Activated T-cell treated with anti-CD3 and anti-CD28 coated beads for 24 hours (primary cell): ENCODE data around the gene PLEKHH2.

Experiments used
- DNase-seq: peaks from one replicate; pipeline ENCODE4 v3.0.0-alpha.2; 2020; ENCODE audit warnings: low read depth

The PLEKHH2 gene

DNA sequence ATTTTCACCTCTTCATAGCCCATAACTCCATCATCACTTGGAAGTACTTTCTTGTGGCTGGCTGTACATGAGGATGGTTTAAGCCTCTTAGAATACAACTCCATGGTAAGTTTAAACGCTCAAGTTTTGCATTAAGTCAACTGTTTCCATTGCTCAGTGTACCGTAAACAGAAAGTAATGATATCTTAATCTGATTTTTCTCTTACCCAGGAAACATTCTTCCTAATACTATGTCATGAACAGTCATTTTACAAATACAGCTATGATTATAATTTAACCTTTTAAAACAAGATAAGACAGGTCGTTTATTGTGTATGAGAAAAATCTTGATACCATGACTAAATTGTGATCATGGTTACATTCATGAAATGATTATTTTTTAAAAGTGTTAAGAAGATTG lies 125.2 kb downstream of the PLEKHH2 start:
- DNase-seq = no peak

- DNase-seq = no peak
Observed at GRCh38 chr2:43763091-43763490, 126.0 kb downstream of the PLEKHH2 start.

- DNase-seq = no peak
Observed at GRCh38 chr2:43764086-43764705, 127.1 kb downstream of the PLEKHH2 start.

- no peak for DNase-seq
Observed at GRCh38 chr2:43766006-43766405, 128.9 kb downstream of the PLEKHH2 start.

DNA sequence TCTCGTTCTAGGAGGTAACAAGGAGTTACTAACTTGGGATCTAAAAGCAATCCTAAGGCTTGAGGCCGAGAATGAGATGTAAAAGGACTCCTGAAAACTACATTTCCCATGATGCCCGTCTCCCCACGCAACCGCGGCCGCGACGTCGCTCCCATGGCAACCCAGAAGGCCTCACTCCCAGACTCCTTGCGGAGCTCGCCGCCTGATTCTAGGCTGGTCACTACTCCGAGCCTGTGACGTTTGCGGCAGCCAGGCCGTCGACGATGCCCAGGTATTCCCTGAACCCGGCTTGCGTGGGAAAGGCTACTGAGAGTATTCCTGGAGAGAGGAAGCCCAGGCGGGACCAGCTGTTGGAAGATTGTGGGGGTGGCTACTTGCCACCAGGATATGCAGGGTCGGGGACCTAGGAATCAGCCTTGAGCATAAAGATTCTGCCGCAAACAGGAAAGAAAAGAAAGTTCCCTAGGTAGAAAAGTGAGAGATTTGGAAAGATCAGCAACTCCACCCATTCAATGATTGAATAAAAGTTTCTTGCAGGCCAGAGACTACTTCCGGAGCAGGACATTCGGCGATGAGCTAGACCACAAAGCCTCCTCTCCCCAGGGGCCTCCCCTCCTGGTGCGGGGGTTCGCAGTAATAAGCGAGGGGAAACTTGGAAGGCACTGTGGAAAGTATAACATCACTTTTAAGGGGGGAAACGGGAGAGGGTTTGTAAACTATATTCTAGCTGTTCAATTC lies 137.0 kb downstream of the PLEKHH2 start, which contains the start of gene DYNC2LI1:
TSS of gene DYNC2LI1 (plus strand) at position 164 of the 738 bp plus-strand sequence. CDS start at position 264, 100 bp downstream.
- peak; percentile 74 for DNase-seq

DNA sequence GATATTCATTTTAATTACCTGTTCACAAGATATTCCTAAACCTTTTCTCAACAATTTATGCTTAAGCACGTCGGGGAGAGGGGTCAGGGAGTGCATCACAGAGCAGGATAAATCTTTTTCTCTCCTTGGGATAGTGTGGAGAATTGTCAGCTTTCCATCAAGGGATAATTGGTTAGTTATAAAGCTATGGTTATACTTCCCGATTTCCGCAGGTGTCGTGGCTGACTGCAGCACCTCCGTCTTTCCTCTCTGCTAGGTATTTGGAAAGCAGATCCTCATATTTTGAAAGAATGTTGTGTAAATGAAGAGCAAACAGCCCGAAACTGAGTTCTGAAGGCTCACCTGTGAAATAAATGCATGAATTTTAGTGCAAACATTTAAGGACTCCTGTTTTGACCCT lies 137.6 kb downstream of the PLEKHH2 start:
- DNase-seq = no peak

DNA sequence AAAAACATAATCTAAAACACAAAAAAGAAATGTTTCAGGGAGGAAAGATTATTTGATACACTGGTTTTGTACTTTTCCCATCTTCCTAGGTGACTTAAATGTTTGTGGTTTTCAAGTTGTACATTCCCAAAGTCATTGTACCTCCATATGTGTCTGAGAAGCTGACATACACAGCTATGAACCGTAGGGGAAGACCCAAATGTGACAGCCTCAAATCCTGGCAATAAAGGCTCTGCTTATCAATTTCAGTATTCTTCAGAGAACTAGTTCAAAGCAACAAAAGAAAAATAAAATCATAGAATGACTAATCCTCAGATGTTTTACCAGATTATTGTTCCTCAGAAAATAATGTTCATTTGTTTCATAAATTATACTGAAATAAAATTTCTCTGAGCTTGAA lies 139.3 kb downstream of the PLEKHH2 start:
- no peak for DNase-seq

DNA sequence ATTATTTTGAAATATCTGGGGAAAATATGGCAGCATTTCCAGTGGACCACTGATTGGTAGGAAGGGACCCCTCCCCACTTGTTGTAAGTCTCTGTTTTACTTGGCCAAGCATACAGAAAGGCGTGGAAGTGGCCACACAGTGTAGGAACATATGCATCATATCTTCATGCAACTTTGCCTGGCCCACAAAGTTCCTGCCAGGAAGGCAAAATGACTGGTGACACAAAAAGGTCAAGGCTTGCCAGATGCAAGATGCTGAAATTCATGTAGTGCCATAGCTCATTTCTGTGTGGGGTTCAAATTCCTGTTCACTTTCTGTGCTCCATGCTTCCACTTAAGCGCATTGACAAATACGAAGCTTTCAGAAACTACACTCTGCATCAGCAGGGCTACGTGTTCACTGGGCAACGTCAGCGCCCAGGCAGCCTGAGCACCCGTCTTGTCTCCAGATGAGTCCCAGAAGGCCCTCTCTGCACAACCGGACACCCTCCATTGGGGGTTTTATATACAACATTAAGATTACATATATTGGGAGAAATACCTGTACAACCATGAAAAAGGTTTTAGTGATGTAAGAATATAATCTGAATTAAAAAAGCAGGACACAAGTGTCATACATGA lies 140.4 kb downstream of the PLEKHH2 start:
- DNase-seq = no peak

DNA sequence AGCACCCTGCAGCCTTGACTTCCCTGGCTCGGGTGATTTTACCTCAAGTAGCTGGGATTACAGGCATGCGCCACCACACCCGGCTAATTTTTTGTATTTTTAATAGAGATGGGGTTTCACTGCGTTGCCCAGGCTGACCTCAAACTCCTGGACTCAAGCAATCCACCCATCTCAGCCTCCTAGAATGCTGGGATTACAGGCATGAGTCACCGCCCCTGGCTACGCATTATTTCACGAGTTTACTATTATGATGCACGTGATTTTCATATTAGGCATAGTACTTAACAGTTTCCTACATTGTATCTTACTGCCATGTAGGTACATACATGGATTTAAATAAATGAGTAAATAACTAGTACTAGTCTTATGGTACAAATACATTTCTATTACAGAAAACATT lies 141.2 kb downstream of the PLEKHH2 start:
- DNase-seq = no peak

DNA sequence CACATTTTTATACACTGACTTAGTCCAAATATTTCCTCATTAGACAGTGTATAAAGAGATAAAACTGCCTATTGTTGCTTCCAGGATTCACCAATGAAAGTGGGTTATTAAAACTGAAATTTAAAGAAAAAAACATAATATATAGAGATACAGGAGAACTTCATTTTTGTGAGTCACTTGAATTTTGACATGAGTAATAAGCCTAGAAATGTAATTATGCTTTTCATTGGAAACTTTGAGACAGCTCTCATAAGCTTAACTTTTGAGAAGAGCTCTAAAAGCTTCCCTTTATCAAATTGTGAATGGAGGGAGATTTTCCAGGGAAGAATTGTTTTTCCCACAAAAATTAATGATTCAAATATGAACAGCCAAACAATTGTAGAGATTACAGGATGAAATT lies 150.8 kb downstream of the PLEKHH2 start:
- DNase-seq = no peak

- DNase-seq = no peak
Observed at GRCh38 chr2:43788646-43789045, 151.6 kb downstream of the PLEKHH2 start.

- no peak for DNase-seq
Observed at GRCh38 chr2:43790147-43790546, 153.1 kb downstream of the PLEKHH2 start.

DNA sequence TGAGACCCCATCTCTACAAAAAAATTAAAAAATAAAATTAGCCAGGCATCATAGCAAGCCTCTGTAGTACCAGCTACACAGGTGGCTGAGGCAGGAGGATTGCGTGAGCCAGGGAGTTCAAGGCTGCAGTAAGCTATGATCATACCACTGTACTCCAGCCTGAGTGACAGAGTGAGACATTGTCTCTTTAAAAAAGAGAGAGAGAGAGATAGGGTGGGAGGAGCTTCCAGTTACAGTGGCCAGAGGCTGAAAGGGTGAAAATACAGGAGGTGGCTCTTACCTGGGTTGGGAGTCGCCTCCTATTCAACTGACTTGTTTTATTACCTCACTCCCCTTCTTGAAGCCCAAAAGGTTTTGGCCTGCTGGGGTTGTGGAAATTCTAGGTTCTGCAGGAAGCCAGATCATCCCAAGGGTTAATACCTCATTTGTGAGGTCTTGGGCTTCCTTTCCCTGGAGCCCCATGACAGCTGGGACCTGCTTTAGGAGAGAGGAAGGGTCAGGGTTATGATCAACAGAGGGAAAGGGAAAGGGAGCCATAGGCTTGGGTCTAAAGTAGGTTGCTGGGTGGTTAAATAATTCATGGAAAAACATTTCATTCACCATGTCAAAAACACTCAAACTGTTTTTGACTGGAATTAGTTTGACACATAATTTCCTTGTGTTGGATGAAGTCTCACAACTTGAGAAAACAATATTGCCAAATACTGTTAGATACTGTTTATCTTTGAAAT lies 154.1 kb downstream of the PLEKHH2 start:
- DNase-seq = no peak

GRCh38 chr2:43792653-43793052 lies 155.6 kb downstream of the PLEKHH2 start:
- no peak for DNase-seq

DNA sequence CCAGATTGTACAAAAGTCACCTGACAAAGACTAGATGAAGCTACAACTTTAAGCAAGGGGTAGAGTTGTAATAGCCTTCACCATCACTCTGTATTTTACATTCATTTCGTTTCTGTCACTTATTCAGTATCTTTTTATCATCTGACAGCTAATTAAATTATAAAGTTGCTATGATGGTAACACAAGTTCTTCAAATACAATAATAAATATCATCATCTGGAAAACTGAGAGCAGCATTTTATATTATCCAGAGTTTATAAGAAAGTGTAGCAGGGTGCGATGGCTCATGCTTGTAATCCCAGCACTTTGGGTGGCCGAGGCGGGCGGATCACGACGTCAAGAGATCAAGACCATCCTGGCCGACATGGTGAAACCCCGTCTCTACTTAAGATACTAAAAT lies 157.9 kb downstream of the PLEKHH2 start:
- DNase-seq = no peak

DNA sequence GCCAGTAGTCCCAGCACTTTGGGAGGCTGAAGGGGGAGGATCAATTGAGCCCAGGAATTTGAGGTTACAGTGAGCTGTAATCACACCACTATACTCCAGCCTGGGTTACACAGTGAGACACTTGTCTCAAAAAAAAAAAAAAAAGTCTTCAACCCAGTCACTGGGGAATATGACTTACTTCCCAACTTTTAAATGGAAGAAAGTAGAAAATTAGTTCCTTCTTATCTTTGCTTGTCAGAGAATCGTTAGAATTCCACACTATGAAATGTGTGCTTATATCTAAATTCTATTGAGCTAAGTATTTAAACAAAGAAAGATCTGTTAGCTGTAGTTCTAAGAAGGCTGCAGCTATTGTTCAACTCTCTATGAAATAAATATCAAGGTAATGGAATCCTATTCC lies 159.1 kb downstream of the PLEKHH2 start:
- no peak for DNase-seq

- DNase-seq = no peak
Observed at GRCh38 chr2:43798300-43798699, 161.2 kb downstream of the PLEKHH2 start.

DNA sequence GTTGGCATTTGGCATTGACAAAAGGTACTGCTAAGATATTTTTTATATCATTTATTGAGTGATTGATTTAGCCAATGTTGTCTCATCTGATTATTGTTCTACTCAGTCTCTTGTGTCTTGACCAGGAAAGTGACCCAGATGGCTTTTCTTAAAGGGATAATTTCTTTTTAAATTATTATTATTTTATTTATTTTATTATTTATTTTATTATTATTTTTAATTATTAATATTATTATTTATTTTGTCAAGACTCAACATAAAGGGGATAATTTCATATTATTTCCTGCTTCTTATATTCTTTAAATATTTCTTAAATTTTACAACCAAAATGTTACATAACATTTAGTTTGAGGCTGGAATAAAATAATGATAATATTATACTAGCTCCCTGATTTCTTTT lies 163.8 kb downstream of the PLEKHH2 start:
- no peak for DNase-seq

DNA sequence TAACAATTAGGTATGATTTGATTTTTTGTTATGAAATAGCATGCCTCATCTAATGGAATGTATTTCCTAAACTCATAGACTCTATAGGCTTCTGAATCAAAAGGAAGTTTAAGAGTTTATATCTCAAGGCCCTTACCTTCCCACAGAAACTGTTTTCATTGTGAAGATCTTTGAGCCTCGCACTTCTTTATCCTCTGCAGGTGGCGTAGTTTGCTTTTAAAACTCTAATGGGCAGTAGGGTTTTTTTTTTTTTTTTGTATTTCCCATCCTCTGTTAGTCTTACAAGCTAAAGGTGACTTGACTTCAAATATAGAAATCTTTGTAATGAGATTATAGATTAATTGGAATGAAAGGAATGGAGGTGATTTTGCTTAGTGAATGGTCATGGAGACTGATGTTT lies 165.1 kb downstream of the PLEKHH2 start:
- DNase-seq = no peak

DNA sequence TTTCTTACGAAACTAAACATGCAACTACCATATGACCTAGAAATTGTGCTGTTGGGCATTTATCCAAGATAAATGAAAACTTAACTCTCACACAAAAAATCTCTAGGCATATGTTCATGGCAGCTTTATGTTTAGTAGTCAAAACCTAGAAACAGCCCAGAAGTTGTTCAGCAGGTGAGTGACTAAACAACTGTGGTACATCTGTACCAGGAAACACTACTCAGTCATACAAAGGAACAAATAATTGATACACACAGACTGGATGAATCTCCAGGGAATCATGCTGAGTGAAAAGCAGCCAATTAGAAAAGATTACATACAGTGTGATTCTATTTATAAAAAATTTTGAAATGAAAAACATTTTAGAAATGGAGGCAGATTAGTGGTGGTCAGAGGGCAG lies 166.1 kb downstream of the PLEKHH2 start:
- DNase-seq = no peak

- DNase-seq = no peak
Observed at GRCh38 chr2:43806719-43807031, 169.6 kb downstream of the PLEKHH2 start.

DNA sequence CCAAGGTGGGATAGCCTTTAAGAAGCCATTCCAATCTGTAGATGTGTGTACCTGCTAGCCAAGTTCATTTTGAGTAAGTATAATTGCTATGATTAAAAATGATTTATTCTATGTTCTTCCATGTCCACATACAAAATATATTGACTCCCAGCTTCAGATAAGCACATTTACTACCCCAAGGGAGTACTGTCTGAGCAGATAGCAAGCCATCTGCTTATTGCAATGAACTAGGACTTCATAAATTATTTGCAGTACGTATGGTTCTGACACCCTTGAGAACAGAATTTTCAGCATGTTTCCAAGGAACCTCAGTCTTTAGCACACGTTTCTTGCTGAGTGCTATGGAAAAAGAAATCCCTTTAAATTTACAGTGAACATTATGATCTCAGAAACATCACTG lies 173.4 kb downstream of the PLEKHH2 start:
- no peak for DNase-seq

- no peak for DNase-seq
Observed at GRCh38 chr2:43810888-43811287, 173.8 kb downstream of the PLEKHH2 start.
